Small intestine (tissue), 7 donors: ENCODE results near the gene AKAP7. TPM values are rescaled to one million over a fixed set of nuclear protein-coding genes. Genes with fewer than 3 reads are reported as not detected.

ENCODE experiments used
- DNase-seq, 2 donors: peaks; one replicate each; pipeline versions ENCODE4 v3.0.0 to v3.0.0-alpha.2; 2013
- FAIRE-seq: peaks from 2 replicates; lab custom pipeline; 2012; peaks lifted over from hg19 to GRCh38; lab: Jason Lieb, UNC
- H3K27ac ChIP-seq, 3 donors: one replicate each; pipeline ENCODE4 v1.5.1; 2013; ENCODE audit warnings: low read length in 2 of 3, mild to moderate bottlenecking in 2 of 3, control low read depth in 1 of 3, inconsistent platforms in 1 of 3, low read depth in 1 of 3, moderate library complexity in 1 of 3
- H3K27me3 ChIP-seq, 3 donors: one replicate each; pipeline ENCODE4 v1.6.1; 2013; ENCODE audit warnings: low read length in 3 of 3, inconsistent platforms in 1 of 3; ENCODE audit not compliant: control insufficient read depth in 3 of 3, insufficient read depth in 3 of 3
- H3K36me3 ChIP-seq, 3 donors: one replicate each; pipeline ENCODE4 v1.6.1; 2013; ENCODE audit warnings: low read length in 3 of 3, inconsistent platforms in 1 of 3, low read depth in 1 of 3, mild to moderate bottlenecking in 1 of 3, moderate library complexity in 1 of 3; ENCODE audit not compliant: control insufficient read depth in 3 of 3, insufficient read depth in 2 of 3
- H3K4me1 ChIP-seq, 3 donors: one replicate each; pipeline ENCODE4 v1.6.1; 2013; ENCODE audit warnings: low read length in 2 of 3, inconsistent platforms in 1 of 3, low read depth in 1 of 3, mild to moderate bottlenecking in 1 of 3, moderate library complexity in 1 of 3; ENCODE audit not compliant: control insufficient read depth in 3 of 3, insufficient read depth in 2 of 3
- H3K4me3 ChIP-seq, 3 donors: one replicate each; pipeline ENCODE4 v1.5.1; 2013; ENCODE audit warnings: low read length in 3 of 3, control low read depth in 1 of 3, inconsistent platforms in 1 of 3, low read depth in 1 of 3, mild to moderate bottlenecking in 1 of 3, moderate library complexity in 1 of 3
- H3K9me3 ChIP-seq, 2 donors: one replicate each; pipeline ENCODE4 v1.6.1; 2013; ENCODE audit warnings: low read depth in 1 of 2, low read length in 1 of 2; ENCODE audit not compliant: control insufficient read depth in 2 of 2, insufficient read depth in 1 of 2
- whole genome bisulfite sequencing, 3 donors: extraction: QIAGEN DNeasy Blood & Tissue Kit; methylation state at CpG; one replicate each; pipeline ENCODE4 v1.1.7; 2013; 5-methylcytosine and 5-hydroxymethylcytosine counted together
- polyA plus RNA-seq, 4 donors: library from polyadenylated mRNA; stranded (reverse) in 3 of 4; unstranded in 1 of 4; fragments of 200-250 nt in 3 of 4; fragments of 120-200 nt in 1 of 4; gene quantifications; one replicate each; pipeline versions ENCODE4 v1.2.1 to v1.2.3, GENCODE V29; 2013
- donor health status: healthy with polysubstance abuse.
- donor health status: control.
- donor health status: control.
- donor health status: Bipolar disorder and iron deficiency.
- donor health status: healthy.

Gene AKAP7
- polyA plus RNA-seq, 4 donors = 9.2 to 85.5 (median 21.7) TPM

- no peaks in the 10 kb centered on the region for H3K27me3 ChIP-seq
- H3K4me3 ChIP-seq = peak overlapping the region; percentile 55 to 77 (median 74)
- DNase-seq (peak in 1 of 2 donors; percentile 66), FAIRE-seq (no peak)
- no peaks in the 10 kb centered on the region for H3K9me3 ChIP-seq
- WGBS, 3 donors = 6 to 13% (median 12%) methylated on average over 17 of the region's 17 CpGs
- H3K27ac ChIP-seq = peak overlapping the region; percentile 73 to 81 (median 75)
- no peaks in the 10 kb centered on the region for H3K36me3 ChIP-seq
- H3K4me1 ChIP-seq = peaks cover 0 to 5% (median 2%) of the 10 kb centered on the region in 3 donors
Observed at GRCh38 chr6:131136021-131136786, 937 bp downstream of the AKAP7 start.

- Histone ChIP-seq H3K4me1 (peaks cover 0 to under 1% (median under 1%) of the 10 kb centered on the region in 3 donors), H3K27ac (no peak overlapping the region), H3K9me3 (no peaks in the 10 kb centered on the region), H3K27me3 (no peaks in the 10 kb centered on the region), H3K4me3 (peak overlapping the region in 1 of 3 donors; percentile 8), H3K36me3 (no peaks in the 10 kb centered on the region)
- 51 to 61% (median 60%) methylated on average over 4 of the region's 4 CpGs for WGBS, 3 donors
- DNase-seq (peak in 1 of 2 donors; percentile 20), FAIRE-seq (no peak)
Observed at GRCh38 chr6:131139599-131139998, 4.3 kb downstream of the AKAP7 start.

GRCh38 chr6:131143319-131143718 is 8.1 kb downstream of the AKAP7 start:
- 91 to 98% (median 97%) methylated on average over 3 of the region's 3 CpGs for WGBS, 3 donors
- FAIRE-seq = no peak
- no peak for DNase-seq
- Histone ChIP-seq H3K9me3 (no peaks in the 10 kb centered on the region), H3K4me3 (no peak overlapping the region), H3K27me3 (no peaks in the 10 kb centered on the region), H3K36me3 (peaks cover 0 to 3% (median 0%) of the 10 kb centered on the region in 3 donors), H3K4me1 (no peaks in the 10 kb centered on the region), H3K27ac (no peak overlapping the region)

DNA sequence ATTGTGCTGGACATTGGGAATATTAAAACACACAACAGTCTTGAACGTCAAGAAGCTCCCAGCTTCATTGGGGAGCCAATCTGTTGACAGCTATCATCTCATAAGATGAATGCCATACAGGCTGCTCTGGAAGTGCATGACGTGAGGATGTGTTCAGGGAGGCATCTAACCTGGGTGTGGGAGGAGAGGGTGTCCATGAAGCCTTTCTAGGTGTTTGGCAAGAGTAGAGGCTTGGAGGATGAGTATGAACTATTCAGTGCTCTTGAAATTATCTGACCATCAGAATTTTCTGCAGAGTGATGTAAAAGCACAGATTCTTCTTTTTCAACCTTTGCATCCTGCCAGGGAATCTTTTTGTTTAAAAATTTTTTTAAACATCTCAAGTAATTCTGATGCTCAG is 11.6 kb downstream of the AKAP7 start:
- Histone ChIP-seq H3K27ac (no peak overlapping the region), H3K9me3 (no peaks in the 10 kb centered on the region), H3K4me1 (no peaks in the 10 kb centered on the region), H3K27me3 (no peaks in the 10 kb centered on the region), H3K4me3 (no peak overlapping the region), H3K36me3 (peaks cover 0 to 3% (median 0%) of the 10 kb centered on the region in 3 donors)
- DNase-seq = no peak
- no peak for FAIRE-seq
- 65 to 93% (median 89%) methylated on average over 2 of the region's 2 CpGs for WGBS, 3 donors

- DNase-seq (no peak), FAIRE-seq (no peak)
- Histone ChIP-seq H3K9me3 (no peaks in the 10 kb centered on the region), H3K4me3 (no peak overlapping the region), H3K36me3 (no peaks in the 10 kb centered on the region), H3K4me1 (no peaks in the 10 kb centered on the region), H3K27me3 (no peaks in the 10 kb centered on the region), H3K27ac (no peak overlapping the region)
- 89 to 96% (median 94%) methylated on average over 2 of the region's 2 CpGs for WGBS, 3 donors
Observed at GRCh38 chr6:131156411-131156810, 21.1 kb downstream of the AKAP7 start.

DNA sequence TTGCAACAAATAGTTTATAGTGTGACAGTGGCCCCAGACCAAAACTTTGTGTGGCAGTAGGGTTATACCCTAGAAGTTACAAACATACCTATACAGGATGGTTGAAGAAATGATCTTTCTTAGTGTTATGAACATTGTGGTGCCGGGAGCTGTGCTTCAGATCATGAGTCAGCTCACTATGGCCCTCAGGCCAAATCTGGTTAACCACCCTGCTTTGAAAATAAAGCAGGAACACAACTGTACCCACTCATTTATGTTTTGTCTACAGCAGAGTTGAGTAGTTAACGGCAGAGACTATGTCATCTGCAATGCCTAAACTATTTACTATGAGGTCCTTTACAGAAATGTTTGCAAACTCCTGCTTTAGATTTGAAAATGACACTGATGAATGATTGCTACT is 24.3 kb downstream of the AKAP7 start:
- DNase-seq = no peak
- no peak for FAIRE-seq

DNA sequence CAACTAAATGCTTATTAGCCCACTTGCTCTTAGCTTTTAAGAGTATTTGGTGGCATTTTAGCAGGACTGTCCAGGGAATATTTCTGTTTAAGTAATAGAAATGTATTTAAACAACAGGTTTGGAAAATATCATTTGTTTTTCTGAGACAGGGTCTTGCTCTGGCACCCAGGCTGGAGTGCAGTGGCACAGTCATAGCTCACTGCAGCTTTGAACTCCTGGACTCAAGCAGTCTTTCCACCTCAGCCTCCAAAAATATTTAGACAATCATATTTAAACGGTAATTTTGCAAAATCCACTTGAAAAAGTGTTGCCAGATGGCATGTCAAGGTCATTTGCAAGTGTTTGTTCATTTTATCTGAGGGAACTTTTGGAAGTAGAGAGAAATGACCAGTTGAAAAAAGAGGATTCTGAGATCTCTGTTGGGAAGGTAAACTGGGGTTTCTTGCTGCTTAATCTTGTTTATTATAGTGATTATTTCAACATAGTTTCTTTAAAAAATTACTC is 25.0 kb downstream of the AKAP7 start:
- Histone ChIP-seq H3K4me1 (peaks cover 0 to 11% (median 0%) of the 10 kb centered on the region in 3 donors), H3K27me3 (no peaks in the 10 kb centered on the region), H3K36me3 (peaks cover 0 to under 1% (median 0%) of the 10 kb centered on the region in 3 donors), H3K27ac (no peak overlapping the region), H3K4me3 (no peak overlapping the region), H3K9me3 (no peaks in the 10 kb centered on the region)
- FAIRE-seq (no peak), DNase-seq (no peak)
- 27 to 52% (median 45%) methylated on average over 1 of the region's 1 CpG for WGBS, 3 donors

More for the DNA sequence above, 24.3 kb downstream of the AKAP7 start:
- peaks cover 0 to 9% (median 0%) of the 10 kb centered on the region in 3 donors for H3K4me1 ChIP-seq
- H3K27ac ChIP-seq = no peak overlapping the region
- H3K27me3 ChIP-seq = no peaks in the 10 kb centered on the region
- no peaks in the 10 kb centered on the region for H3K9me3 ChIP-seq
- no peak overlapping the region for H3K4me3 ChIP-seq
- 78 to 92% (median 89%) methylated on average over 2 of the region's 2 CpGs for WGBS, 3 donors
- no peaks in the 10 kb centered on the region for H3K36me3 ChIP-seq

GRCh38 chr6:131161987-131162386 is 26.7 kb downstream of the AKAP7 start:
- Histone ChIP-seq H3K36me3 (peaks cover 0 to 6% (median 0%) of the 10 kb centered on the region in 3 donors), H3K9me3 (no peaks in the 10 kb centered on the region), H3K4me3 (no peak overlapping the region), H3K4me1 (peaks cover 0 to 11% (median 0%) of the 10 kb centered on the region in 3 donors), H3K27ac (no peak overlapping the region), H3K27me3 (no peaks in the 10 kb centered on the region)
- no peak for DNase-seq
- 95 to 97% (median 95%) methylated on average over 3 of the region's 3 CpGs for WGBS, 3 donors
- no peak for FAIRE-seq
